ENCODE results near the gene HGF.
"Not testable (repeated sequence)": the region's sequence is repeated elsewhere in the genome, so short reads cannot be mapped to it uniquely, and the experiment has no call there.

Gene HGF

DNA sequence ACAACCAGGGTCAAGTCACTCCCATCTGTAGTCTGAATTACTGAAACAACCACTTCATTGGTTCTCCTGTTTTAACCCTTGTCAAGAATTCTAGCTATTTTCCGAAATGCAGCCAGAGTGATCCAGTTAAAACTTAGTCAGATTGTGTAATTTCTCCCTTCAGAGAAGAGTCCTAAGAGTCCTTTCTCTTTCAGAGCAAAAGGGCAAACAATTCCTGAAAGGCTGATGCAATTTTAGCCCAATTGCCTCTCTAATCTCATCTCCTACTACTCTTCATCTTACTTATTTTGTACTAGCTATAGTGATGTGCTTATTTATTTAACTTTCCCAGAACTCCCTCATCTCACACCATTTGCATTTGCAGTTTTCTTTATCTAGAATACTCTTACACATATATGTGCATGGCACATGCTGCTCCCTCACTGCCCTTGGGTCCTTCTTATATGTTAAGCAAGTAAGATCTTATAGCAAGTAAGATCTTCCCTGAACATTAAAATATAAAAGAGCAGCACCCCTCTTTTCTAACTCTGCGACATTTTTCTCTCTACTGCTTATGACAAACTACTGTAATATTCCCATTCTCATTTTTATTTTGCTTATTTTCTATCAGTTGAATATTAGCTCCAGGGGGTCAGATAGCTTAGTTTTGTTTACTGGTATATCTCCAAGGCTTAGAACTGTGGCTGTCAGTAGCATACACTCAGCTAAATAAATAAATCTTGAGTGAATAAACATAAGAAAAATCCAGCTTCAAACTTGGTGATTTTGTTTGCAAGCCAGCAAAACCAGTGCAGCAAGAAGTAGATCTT lies 44.6 kb downstream of the HGF start:
- DNase-seq (ENCODE audit: insufficient read length, low spot score) (no peak), FAIRE-seq (no peak)

DNA sequence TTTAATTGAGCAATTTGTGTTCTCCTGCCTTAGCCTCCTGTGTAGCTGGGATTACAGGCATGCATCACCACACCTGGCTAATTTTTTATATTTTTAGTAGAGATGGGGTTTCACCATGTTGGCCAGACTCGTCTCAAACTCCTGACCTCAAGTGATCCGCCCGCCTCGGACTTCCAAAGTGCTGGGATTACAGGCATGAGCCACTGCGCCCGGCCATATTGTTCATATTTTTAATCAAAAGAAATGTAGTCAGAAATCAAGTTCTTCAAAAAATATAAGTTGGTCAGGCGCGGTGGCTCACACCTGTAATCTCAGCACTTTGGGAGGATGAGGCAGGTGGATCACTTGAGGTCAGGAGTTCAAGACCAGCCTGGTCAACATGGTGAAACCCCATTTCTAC lies 47.6 kb downstream of the HGF start:
- not testable (repeated sequence) for FAIRE-seq; DNase-seq (ENCODE audit: insufficient read length, low spot score)

DNA sequence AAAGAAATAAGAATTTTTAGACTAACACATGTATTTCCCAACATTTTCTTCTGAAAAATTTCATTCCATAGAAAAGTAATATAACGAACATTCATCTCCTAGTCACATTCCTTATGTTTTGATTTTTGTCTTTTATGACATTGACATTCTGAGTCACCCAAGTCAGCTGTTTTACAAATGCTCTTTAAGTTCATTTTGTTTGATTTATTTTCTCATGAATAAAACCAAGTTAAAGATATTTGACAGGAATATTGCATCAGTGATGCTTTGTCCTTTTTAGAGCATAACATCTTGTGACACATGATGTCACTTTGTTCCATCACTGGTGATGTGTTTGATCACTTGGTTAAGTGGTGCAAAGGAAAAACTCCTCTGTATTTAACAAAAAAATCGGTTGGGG lies 48.4 kb downstream of the HGF start:
- DNase-seq (ENCODE audit: insufficient read length, low spot score) (no peak), FAIRE-seq (no peak)

DNA sequence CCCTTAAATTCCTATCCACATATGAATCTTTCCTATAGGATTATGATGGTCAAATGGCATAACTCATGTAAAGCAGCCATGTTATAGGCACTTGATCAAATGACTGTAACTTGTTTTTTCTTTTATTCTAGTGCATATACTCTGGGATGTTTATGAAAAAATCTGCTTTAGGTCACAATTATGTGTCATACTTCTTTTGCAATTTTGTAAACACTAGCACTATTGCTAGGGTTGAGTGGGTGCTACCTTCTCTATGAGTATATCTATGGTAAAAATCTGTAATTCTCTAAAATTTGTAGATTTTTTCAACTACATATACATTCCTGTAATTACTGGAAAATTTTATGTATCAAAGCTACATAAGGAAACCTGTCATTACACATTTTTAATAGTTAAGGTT lies 50.0 kb downstream of the HGF start:
- FAIRE-seq (no peak), DNase-seq (ENCODE audit: insufficient read length, low spot score) (no peak)

DNA sequence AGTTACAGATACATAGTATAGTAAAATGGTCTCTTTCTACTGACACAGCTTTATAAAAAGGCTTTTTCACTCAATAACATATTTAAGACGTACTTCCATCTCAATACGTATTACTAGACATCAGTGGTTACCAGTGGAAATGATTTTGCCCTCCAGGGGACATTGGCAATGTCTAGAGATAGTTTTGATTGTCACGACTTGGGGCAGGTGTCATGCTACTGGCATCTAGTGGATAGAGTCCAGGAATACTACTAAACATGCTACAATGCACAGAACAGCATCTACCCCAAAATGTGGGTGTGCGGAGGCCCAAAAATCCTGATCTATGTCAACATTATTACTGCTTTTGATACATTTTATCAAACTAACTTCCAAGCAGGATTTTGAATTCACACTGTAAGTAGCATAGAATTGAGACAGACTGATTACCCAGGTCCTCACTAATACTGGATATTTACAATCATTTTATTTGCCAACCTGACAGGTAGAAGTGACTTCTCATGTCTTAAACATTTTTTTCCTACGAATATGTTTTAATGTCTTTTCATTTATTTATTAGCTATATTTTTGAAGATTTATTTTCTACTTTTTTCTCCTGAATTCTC lies 53.8 kb downstream of the HGF start:
- DNase-seq (ENCODE audit: insufficient read length, low spot score): no peak
- FAIRE-seq: no peak

DNA sequence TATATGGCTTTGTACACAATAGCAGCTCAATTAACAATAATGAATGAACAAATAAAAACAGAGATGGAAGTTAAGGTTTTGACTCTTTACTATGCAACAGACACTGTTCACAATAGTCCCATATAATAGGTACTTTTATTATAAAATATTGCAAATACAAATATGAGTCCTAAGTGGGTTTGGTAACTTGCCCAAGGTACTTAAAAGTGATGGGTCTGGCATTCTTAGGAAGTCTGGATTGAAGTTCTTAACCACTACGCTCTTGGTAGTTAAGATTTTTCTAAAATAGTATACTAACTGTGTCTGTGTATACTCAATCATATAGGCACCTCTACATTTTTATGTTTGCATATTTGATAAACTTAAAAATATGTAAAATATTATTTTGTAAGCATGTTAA lies 55.5 kb downstream of the HGF start:
- no peak for FAIRE-seq
- no peak for DNase-seq (ENCODE audit: insufficient read length, low spot score)

DNA sequence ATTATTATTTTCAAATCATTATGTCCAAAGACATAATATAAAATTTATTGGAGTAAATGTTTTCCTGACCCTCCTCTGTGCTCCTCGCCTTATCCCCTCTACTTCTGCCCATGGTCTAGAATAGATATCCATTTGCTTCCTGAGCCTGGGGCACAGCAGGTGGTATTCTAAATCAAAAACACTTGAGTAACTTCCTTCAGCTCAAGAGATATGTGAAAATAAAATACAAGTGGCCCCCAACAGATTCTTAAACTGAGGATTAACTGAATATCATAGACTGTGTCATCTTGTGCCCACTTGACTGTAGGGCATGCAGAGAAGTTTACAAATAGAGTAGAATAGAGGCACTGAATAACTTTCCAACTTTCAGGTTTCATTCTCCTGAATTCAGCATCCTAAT lies 59.1 kb downstream of the HGF start:
- FAIRE-seq (no peak), DNase-seq (ENCODE audit: insufficient read length, low spot score) (no peak)

DNA sequence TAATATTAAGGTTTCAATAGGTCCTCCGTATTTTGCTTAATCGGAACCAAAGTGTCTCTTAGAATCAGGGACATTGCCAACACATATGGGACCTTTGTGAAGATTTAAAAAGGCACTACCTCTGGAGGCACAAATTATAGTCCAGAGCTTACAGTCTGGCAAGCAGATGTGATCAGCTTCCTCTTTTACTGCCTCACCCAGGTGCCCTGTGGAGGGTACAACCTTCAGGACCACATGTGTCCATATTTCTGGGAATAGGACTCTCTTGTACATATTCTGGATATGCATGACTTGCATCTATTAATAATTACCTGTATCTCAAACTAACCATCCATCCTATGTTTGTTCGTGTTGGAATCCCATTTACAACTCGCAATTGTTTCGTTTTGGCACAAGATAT lies 60.0 kb downstream of the HGF start:
- no peak for DNase-seq (ENCODE audit: insufficient read length, low spot score)
- FAIRE-seq: no peak

DNA sequence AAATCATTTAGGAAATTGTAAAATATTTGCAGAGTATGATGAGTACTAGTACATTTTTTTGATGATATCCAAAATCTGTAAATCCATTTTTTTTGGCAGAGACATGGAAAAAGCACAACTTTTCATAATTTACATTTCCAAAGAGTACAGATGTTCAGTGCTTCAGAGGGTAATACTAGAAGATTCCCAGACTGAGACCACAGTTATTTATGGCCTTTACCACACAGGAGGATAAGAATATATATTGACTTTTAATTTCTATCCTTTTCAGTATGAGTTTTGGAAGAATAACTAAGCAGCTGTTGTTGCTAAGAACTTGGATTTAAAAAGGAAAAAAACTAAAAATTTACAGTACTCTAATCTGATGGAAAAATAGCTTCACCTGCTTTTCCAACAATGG lies 61.9 kb downstream of the HGF start:
- DNase-seq (ENCODE audit: insufficient read length, low spot score) (no peak), FAIRE-seq (no peak)

DNA sequence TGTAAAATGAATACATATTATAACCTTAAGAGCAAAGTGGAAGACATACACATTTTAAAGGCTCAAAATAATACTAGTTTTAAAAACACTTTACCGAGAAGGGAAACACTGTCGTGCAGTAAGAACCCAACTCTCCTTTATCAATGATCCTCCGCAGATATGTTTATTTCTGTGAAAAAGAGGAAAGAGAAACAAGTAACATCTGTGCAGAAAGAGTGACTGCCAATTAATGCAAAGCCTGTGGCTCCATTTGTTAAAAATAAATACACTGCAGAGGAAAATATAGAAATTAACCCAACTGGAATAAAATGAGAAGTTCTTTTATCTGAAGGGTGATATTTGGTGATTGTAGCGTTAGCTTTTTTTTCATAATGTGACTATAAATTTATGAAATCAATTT lies 62.7 kb downstream of the HGF start:
- no peak for FAIRE-seq
- no peak for DNase-seq (ENCODE audit: insufficient read length, low spot score)

DNA sequence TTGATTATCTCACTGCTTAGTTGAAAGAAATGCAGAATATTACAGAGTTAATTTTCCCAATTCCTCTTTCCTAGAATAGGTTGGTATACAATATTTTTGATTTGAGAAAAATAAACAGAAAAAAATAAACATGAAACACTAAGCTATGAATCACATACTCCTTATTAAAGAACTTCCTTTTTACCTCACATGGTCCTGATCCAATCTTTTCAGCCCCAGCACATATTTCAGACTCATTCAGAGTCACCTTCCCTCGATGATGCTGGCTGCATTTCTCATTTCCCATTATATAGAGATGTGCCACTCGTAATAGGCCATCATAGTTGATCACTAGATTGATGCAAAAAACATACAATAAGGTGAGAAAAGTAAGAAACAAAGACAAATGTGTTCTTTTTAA lies 64.6 kb downstream of the HGF start:
- DNase-seq (ENCODE audit: insufficient read length, low spot score) (no peak), FAIRE-seq (no peak)

DNA sequence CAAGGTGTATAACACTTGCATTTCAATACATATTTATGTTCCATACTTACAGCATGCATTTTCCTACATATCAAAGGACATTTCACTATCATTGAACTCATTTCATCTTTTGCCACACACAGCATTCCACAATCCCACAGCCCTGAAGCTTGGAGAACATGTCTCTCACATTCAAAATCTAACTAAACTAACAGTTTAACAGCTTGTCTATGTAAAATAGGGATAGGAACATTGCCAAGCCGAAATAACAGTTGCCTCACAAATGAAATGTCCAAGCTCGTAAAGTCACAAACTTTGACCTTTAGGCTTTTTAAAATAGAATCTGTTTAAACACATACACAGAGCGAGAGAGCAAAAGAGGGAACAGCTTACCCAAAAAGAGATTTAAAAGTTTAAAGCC lies 65.3 kb downstream of the HGF start:
- DNase-seq (ENCODE audit: insufficient read length, low spot score) (no peak), FAIRE-seq (no peak)

DNA sequence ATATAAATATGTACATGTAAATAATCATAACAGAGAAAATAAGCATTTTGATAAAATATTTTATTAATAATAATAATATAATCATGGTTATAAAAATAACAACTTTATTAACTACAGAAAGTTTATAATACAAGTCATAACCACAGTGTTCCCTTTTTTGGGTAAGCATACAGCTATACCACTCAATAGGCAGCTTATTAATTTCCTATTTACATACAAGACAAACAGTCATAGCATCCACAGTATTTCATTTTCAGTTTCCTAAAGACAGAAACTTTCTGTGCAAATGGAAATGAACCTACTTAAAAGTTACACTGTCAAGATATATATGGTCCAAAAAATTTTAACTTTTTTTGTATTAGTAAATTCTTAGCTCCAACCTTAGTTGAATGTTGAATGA lies 70.9 kb downstream of the HGF start:
- FAIRE-seq: no peak
- DNase-seq (ENCODE audit: insufficient read length, low spot score): no peak

DNA sequence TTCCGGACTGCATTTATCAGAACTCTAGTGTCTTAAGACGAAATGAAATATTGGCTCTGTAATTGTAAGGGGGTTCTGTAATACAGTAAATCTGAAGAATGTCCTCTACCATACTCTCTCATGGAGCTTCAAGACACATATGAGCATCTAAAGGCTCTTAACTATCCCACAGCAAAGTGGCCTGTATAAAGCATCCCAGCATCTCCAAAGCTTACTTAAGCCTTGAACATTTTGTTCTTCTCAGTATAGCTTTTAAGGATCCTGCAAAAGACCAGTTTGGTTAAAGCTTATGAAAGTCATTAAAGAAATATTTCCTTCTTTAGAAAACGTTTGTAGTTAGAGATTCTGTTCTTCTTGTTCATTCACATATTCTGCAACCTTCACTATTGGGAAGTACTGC lies 75.1 kb downstream of the HGF start:
- FAIRE-seq (no peak), DNase-seq (ENCODE audit: insufficient read length, low spot score) (no peak)

DNA sequence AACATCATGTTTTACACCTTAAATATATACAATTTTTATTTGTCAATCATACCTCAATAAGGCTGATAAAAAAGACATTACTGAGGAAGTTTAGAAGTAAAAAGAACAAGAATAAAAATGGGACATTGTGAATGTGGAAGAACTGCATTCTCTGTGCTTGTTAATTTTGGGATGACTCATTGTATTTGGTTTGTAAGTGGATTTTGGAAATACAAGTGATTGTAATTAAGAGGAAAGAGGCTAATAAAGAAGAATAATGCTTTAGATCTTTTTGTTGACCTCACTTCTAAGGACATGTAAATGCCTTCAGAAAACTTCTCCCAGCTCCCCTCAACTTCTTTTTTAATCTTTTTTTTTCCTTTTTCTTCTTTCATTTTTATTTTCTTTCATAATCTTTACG lies 76.0 kb downstream of the HGF start:
- FAIRE-seq: no peak
- DNase-seq (ENCODE audit: insufficient read length, low spot score): no peak

DNA sequence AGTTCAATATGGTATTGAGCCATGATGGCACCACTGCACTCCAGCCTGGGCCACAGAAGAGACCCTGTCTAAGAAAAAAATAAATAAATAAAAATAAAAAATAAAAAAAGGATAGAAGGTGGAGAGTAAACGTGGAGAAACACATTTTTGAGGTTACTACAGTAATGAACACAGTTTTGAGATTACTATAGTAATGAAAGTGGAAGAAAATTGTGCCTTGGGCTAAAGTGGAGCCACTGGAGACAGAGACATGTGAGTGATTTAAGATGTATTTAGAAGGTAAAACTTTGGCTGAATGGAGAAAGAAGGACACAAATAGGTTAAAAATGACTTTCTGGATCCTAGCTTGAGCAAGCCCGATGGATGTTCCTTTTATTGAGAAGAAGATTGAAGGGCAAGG lies 76.8 kb downstream of the HGF start:
- DNase-seq (ENCODE audit: insufficient read length, low spot score) (no peak), FAIRE-seq (no peak)

DNA sequence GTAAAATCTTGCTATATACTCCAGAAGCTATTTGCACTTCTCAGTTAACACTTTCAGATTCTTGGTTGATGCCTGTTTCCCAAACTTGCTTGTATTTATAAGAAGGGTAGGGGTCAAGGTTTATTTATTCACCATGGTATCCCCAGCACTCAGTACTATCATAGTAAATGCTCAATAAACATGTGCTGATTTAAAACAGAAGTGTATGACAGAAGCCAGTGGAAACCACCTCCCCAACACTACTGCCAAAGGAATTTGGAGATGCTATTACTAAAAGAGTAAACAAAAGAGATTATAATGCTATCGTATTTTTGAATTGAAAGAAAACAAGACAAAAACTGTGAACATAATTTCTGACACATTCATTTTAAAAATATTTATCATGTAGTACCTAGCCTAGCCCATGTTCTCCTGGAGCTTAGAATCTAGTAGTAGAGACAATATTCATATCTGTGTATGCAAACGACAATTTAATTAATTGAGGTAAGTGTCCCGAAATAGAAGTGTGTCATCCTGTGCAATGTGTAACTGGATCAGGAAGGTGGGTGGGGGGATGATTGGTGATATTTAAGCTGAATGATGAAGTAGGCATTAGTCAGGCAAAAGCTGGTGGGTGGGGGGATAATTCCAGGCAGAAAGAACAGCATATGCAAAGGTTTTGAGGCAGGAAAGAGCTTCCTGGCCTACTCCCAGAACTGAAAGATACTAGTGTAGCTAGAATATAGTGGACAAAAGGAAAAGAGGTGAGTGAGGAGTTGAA lies 77.5 kb downstream of the HGF start:
- FAIRE-seq (no peak), DNase-seq (ENCODE audit: insufficient read length, low spot score) (no peak)

DNA sequence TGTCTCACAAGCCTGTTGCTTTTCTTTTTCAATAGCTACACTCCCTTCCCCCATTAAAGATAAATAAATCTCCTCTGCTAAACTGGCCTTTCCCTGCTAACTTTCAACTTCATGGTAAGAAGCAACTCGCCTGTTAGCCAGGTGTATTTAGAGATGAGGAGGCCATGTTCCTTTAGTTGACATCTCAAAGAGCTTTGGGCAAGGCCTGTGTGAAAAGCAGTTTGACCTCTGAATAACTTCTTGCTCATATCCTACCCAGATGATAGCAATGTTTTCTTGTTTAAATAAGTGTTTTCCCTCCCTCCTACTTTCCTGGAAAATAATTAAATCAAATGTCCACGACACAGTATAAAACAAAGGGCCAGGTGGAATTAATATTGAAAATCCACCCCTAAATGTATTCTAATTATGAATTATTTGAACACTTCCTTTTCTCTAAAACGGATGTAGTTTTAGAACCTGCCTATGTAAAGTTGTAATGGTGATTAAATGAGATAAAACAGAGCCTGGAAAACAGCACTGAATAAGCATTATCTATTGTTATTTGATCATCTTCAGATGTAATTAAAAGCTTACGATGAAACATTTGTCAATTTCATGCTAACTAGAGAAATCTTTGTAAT lies 78.5 kb downstream of the HGF start:
- no peak for FAIRE-seq

DNA sequence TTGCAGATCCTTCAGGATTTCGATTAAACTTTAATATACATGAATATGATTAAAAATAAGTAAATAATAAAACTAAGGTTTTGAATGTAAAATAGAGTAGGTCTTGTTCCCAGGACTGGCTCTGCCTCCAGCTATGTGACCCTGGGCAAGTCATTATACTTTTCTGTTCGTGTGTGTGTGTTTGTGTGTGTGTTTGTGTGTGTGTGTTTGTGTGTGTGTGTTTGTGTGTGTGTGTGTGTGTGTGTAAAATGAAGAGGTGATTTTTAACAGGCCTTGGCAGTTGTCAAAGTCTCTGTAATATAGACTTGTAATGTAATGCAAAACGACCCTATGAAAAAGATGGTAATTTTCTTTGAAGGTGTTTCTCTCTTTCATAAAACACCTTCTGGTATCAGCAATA lies 79.2 kb downstream of the HGF start:
- DNase-seq (ENCODE audit: insufficient read length, low spot score): no peak
- no peak for FAIRE-seq

More for the DNA sequence above, 78.5 kb downstream of the HGF start:
- no peak for DNase-seq (ENCODE audit: insufficient read length, low spot score)

DNA sequence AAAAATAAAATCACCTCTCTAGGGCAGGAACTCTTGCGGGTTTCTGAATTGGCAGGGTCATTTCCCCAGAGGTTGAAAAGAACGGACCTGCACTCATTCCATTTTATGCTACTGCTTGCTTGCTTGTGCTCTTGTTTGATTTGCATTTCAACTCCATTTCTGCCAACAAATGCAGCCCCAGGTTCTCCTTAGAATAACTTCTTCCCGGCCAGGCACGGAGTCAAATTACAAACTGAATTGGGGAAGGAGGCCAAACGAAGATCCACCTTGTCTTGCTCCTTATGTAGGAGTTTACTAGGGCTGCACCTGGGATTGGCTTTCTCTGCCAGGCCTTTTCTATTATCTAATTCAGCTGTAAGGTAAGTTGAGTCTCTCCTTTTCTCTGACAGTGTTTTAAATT lies 79.6 kb downstream of the HGF start:
- DNase-seq (ENCODE audit: insufficient read length, low spot score): no peak
- FAIRE-seq: no peak

DNA sequence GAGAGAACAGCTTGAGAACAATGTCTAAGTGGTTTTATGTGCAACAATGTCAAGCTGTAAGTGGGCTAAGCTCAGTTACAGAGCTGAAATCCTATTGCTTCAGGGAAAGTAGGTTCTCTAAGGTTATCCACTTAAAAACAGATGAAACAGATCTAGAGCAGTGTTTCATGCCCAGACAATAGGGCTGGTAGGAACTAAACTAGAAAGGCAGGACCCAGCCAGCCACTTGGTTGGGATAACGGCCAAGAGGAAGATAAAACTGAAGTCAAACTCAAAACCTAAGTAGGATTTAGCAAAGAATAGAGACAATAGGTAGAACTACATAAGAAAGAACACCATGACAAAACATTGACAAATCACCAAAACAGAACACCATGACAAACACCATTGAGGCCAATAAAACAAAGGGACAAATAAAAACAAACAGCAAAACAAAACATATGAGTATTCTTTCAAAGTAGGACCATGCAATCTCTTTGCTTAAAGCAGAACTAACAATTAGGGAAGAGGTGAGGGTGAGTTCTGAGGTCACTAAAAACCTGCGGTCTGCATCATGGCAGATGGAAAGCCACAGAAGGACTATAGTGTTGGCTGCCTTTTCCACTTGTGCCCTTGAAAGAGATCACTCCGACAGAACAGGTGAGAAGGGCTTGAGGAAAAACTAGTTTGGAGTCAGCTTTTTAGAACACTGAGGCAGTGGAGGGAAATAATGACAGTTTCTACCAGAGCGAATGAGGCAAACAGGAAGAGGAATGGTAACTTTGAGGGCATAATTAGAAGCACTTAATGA lies 81.0 kb downstream of the HGF start:
- DNase-seq (ENCODE audit: insufficient read length, low spot score) (no peak), FAIRE-seq (no peak)

Data from GM19239 (cell line).